GM20000 (cell line): ENCODE results near the gene SRD5A2.

ENCODE experiments used
- DNase-seq: peaks from one replicate; pipeline ENCODE4 v3.0.0; 2012; ENCODE audit warnings: low spot score
- TF ChIP-seq, protein P1 (sequence below): IDR thresholded peaks from 2 replicates; pipeline ENCODE4 v1.5.1; 2012; ENCODE audit warnings: mild to moderate bottlenecking, control low read depth; ENCODE audit errors: extremely low read depth, missing control alignments

Gene SRD5A2

GRCh38 chr2:31533036-31533435 lies 47.7 kb downstream of the SRD5A2 start:
- TF ChIP-seq, protein P1, sequence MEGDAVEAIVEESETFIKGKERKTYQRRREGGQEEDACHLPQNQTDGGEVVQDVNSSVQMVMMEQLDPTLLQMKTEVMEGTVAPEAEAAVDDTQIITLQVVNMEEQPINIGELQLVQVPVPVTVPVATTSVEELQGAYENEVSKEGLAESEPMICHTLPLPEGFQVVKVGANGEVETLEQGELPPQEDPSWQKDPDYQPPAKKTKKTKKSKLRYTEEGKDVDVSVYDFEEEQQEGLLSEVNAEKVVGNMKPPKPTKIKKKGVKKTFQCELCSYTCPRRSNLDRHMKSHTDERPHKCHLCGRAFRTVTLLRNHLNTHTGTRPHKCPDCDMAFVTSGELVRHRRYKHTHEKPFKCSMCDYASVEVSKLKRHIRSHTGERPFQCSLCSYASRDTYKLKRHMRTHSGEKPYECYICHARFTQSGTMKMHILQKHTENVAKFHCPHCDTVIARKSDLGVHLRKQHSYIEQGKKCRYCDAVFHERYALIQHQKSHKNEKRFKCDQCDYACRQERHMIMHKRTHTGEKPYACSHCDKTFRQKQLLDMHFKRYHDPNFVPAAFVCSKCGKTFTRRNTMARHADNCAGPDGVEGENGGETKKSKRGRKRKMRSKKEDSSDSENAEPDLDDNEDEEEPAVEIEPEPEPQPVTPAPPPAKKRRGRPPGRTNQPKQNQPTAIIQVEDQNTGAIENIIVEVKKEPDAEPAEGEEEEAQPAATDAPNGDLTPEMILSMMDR: no peak
- DNase-seq: no peak

GRCh38 chr2:31531101-31531500 lies 49.6 kb downstream of the SRD5A2 start:
- no peak for DNase-seq
- TF ChIP-seq, protein P1: no peak

GRCh38 chr2:31529256-31529655 lies 51.5 kb downstream of the SRD5A2 start:
- TF ChIP-seq, protein P1: no peak
- DNase-seq: no peak

DNA sequence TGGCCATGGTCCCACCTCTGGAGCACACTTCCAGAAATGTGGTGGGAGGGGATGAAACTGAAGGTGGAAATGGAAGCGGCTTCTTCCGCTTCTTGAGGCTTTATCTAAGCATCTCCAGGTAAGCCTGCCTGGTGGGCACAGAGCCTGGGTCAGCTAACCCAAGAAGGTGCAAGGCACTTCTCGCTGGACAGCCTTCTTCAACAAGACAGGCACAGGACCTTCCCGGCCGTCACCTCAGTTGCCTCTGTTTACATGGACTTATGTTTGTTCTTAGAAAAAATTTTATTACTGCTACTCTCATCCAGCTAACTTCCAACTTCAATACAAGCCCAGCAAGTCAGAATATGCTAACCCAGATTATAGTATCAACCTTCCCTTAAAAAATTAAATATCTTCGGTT lies 51.9 kb downstream of the SRD5A2 start:
- TF ChIP-seq, protein P1: no peak
- DNase-seq: no peak

GRCh38 chr2:31526946-31527732 lies 53.6 kb downstream of the SRD5A2 start:
- no peak for DNase-seq
- TF ChIP-seq, protein P1: no peak

- TF ChIP-seq, protein P1: no peak
- no peak for DNase-seq
These were observed 54.9 kb downstream of the SRD5A2 start for GRCh38 chr2:31525876-31526275.

GRCh38 chr2:31524592-31524991 lies 56.1 kb downstream of the SRD5A2 start:
- DNase-seq: no peak
- TF ChIP-seq, protein P1: no peak
